PC-9 (cell line): ENCODE data around the gene GIMAP1. TPM values are rescaled to one million over a fixed set of nuclear protein-coding genes. Genes with fewer than 3 reads are reported as not detected.

Source experiments
- BruUV-seq: library from RNA; stranded (reverse); fragments of 400-500 nt; replicated peaks from 2 replicates; lab custom pipeline; 2021; lab: Mats Ljungman, UMichigan
- CTCF ChIA-PET: fragments of 300-600 bp; sonication (Branson Sonifier 250); formaldehyde crosslinking; loops from one replicate; lab custom pipeline; 2022; ENCODE audit warnings: antibody characterized with exemption; lab: Charles Lee
- POLR2A ChIA-PET: fragments of 300-600 bp; sonication (Branson Sonifier 250); formaldehyde crosslinking; loops from one replicate; lab custom pipeline; 2022; ENCODE audit warnings: antibody characterized with exemption; ENCODE audit not compliant: unreplicated experiment; lab: Charles Lee
- DNase-seq, 2 experiments: peaks; one replicate each; pipeline versions ENCODE4 v3.0.0 to v3.0.0-alpha.2; 2015 to 2022; ENCODE audit warnings: mixed read lengths in 1 of 2
- H2AFZ ChIP-seq: fragments of 200-600 bp; sonication (generic); 2 replicates; pipeline ENCODE4 v1.8.1; 2017; ENCODE audit warnings: antibody characterized with exemption
- H3F3A ChIP-seq: fragments of 200-600 bp; sonication (generic); 2 replicates; pipeline ENCODE4 v1.8.1; 2017; ENCODE audit warnings: antibody characterized with exemption, mild to moderate bottlenecking, low read depth; ENCODE audit not compliant: insufficient read depth
- H3K27ac ChIP-seq: fragments of 200-600 bp; sonication (generic); 2 replicates; pipeline ENCODE4 v1.6.1; 2016; ENCODE audit warnings: mixed run types
- H3K27me3 ChIP-seq: fragments of 200-600 bp; sonication (generic); 2 replicates; pipeline ENCODE4 v1.6.1; 2016; ENCODE audit warnings: low read depth, mixed run types; ENCODE audit not compliant: insufficient read depth
- H3K36me3 ChIP-seq: fragments of 200-600 bp; sonication (generic); 2 replicates; pipeline ENCODE4 v1.6.1; 2016; ENCODE audit warnings: low read depth, mixed run types
- H3K4me1 ChIP-seq: fragments of 200-600 bp; sonication (generic); replicated peaks from 2 replicates; pipeline ENCODE4 v1.6.1; 2016; ENCODE audit warnings: mixed run types; ENCODE audit not compliant: insufficient read depth
- H3K4me2 ChIP-seq: fragments of 200-600 bp; sonication (generic); 2 replicates; pipeline ENCODE4 v1.6.1; 2017; ENCODE audit warnings: mixed run types
- H3K4me3 ChIP-seq: fragments of 200-600 bp; sonication (generic); 2 replicates; pipeline ENCODE4 v1.6.1; 2016; ENCODE audit warnings: mixed run types
- H3K79me2 ChIP-seq: fragments of 200-600 bp; sonication (generic); 2 replicates; pipeline ENCODE4 v1.6.1; 2017; ENCODE audit warnings: low read depth, mixed run types
- H3K9me2 ChIP-seq: fragments of 200-600 bp; sonication (generic); 2 replicates; pipeline ENCODE4 v1.8.1; 2017; ENCODE audit warnings: mild to moderate bottlenecking; ENCODE audit not compliant: insufficient read depth
- H3K9me3 ChIP-seq: fragments of 200-600 bp; sonication (generic); 2 replicates; pipeline ENCODE4 v1.8.1; 2016; ENCODE audit warnings: low read depth; ENCODE audit not compliant: insufficient read depth
- H4K20me1 ChIP-seq: fragments of 200-600 bp; sonication (generic); 2 replicates; pipeline ENCODE4 v1.8.1; 2017; ENCODE audit not compliant: insufficient read depth
- EZH2 ChIP-seq: fragments of 200-600 bp; sonication (generic); IDR thresholded peaks from 2 replicates; pipeline ENCODE4 v1.8.0; 2017; ENCODE audit warnings: antibody characterized with exemption, low read depth
- intact Hi-C: fragments of 100-400 bp; cut with micrococcal nuclease; formaldehyde crosslinking; loops from one replicate; pipeline ENCODE4 v1.10.0; 2022; ENCODE audit not compliant: unreplicated experiment
- total RNA-seq: library from RNA; stranded (reverse); gene quantifications from 2 replicates; pipeline ENCODE4 v1.2.3, GENCODE V29; 2021
- TF ChIP-seq, protein P1 (sequence below): fragments of 200-600 bp; sonication (generic); conservative IDR thresholded peaks from 2 replicates; pipeline ENCODE4 v1.6.1; 2017; ENCODE audit warnings: mixed run types, antibody characterized with exemption, mild to moderate bottlenecking, moderate library complexity

Gene GIMAP1
- total RNA-seq, 1 experiment from 2014 or later = not detected

DNA sequence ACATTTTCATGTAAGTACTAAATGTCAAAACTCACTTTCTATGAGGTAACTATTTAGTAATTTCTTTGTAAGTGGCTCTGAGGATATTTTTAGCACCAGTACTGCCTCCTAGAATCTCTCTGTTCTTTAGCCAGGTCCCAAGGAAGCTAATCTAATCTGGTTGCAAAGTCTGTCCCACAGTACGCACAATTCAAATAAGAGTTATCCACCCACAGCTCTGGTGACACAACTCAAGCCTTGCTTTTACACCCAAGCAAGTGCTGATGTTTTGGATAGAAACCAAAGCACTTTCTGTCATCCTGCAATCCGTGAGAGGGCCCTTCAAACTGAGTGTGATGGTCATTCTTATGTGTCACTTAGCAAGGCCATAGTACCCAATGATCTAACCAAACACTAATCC lies 35.3 kb downstream of the GIMAP1 start:
- no TSS peak for BruUV-seq
- intact Hi-C loops = no loop called here

GRCh38 chr7:150753239-150753638 lies 36.8 kb downstream of the GIMAP1 start:
- ChIA-PET CTCF (no interaction called here), POLR2A (no interaction called here)
- DNase-seq = no peak
- BruUV-seq = no TSS peak
- Histone ChIP-seq H3K9me3 (no peaks in the 10 kb centered on the region), H3K4me1 (no peaks in the 10 kb centered on the region), H3K27me3 (peaks cover 18% of the 10 kb centered on the region), H4K20me1 (no peaks in the 10 kb centered on the region), H3K4me3 (no peak overlapping the region), H3K4me2 (no peak overlapping the region), H2AFZ (no peak overlapping the region), H3F3A (no peaks in the 10 kb centered on the region), H3K36me3 (no peaks in the 10 kb centered on the region), H3K27ac (no peak overlapping the region), H3K9me2 (no peaks in the 10 kb centered on the region), H3K79me2 (no peaks in the 10 kb centered on the region)
- intact Hi-C loops = no loop called here
- TF ChIP-seq, protein P1, sequence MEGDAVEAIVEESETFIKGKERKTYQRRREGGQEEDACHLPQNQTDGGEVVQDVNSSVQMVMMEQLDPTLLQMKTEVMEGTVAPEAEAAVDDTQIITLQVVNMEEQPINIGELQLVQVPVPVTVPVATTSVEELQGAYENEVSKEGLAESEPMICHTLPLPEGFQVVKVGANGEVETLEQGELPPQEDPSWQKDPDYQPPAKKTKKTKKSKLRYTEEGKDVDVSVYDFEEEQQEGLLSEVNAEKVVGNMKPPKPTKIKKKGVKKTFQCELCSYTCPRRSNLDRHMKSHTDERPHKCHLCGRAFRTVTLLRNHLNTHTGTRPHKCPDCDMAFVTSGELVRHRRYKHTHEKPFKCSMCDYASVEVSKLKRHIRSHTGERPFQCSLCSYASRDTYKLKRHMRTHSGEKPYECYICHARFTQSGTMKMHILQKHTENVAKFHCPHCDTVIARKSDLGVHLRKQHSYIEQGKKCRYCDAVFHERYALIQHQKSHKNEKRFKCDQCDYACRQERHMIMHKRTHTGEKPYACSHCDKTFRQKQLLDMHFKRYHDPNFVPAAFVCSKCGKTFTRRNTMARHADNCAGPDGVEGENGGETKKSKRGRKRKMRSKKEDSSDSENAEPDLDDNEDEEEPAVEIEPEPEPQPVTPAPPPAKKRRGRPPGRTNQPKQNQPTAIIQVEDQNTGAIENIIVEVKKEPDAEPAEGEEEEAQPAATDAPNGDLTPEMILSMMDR = no peak
- TF ChIP-seq EZH2 = no peak

More for the DNA sequence above, 35.3 kb downstream of the GIMAP1 start:
- TF ChIP-seq, protein P1 = no peak
- no peak for TF ChIP-seq EZH2
- no peak for DNase-seq
- peaks cover 34% of the 10 kb centered on the region for H3K27me3 ChIP-seq
- no peaks in the 10 kb centered on the region for H3K9me2 ChIP-seq
- CTCF ChIA-PET = no interaction called here
- H3F3A ChIP-seq = no peaks in the 10 kb centered on the region
- H3K36me3 ChIP-seq = no peaks in the 10 kb centered on the region
- no peaks in the 10 kb centered on the region for H3K9me3 ChIP-seq
- H3K4me2 ChIP-seq = no peak overlapping the region
- no peaks in the 10 kb centered on the region for H4K20me1 ChIP-seq
- H3K27ac ChIP-seq = no peak overlapping the region
- H3K4me3 ChIP-seq = no peak overlapping the region
- POLR2A ChIA-PET = no interaction called here
- no peaks in the 10 kb centered on the region for H3K4me1 ChIP-seq
- H3K79me2 ChIP-seq = no peaks in the 10 kb centered on the region
- no peak overlapping the region for H2AFZ ChIP-seq

DNA sequence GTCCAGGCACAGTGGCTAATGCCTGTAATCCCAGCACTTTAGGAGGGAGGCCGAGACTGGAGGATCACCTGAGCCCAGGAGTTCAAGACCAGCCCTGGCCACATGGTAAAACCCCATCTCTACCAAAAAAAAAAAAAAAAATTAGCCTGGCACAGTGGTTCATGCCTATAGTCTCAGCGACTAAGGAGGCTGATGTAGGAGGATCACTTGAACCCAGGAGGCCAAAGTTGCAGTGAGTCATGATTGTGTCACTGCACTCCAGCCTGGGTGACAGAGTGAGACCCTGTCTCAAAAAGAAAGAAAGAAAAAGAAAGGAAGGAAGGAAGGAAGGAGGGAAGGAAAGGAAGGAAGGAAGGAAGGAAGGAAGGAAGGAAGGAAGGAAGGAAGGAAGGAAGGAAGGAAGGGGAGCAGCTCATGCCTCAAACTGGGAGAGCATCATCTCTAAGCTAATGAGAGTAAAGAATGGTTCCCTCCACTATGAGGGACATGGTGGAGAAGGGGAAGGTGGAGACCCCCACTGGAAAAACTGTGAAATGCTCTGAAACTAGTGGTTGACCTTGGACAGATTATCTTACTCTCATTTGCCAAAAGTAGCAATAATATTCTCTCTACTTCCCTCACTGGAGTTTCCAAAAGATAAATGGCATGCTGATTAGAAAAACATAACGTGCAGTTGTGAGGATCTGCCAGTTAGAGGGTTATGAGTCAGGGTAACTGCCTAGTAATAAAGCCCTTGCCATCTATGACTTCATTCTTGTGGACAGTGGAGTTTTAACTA lies 37.6 kb downstream of the GIMAP1 start:
- CTCF ChIA-PET = no interaction called here
- Histone ChIP-seq H3K4me1 (no peaks in the 10 kb centered on the region), H3F3A (no peaks in the 10 kb centered on the region), H4K20me1 (no peaks in the 10 kb centered on the region), H3K27me3 (peaks cover 11% of the 10 kb centered on the region), H3K4me2 (no peak overlapping the region), H3K36me3 (no peaks in the 10 kb centered on the region), H3K9me3 (no peaks in the 10 kb centered on the region), H3K4me3 (no peak overlapping the region), H2AFZ (no peak overlapping the region), H3K27ac (no peak overlapping the region), H3K9me2 (no peaks in the 10 kb centered on the region), H3K79me2 (no peaks in the 10 kb centered on the region)
- no peak for DNase-seq
- intact Hi-C loops = no loop called here
- no TSS peak for BruUV-seq
- POLR2A ChIA-PET = no interaction called here
- TF ChIP-seq EZH2 = no peak
- TF ChIP-seq, protein P1 = no peak
